Colonic mucosa (tissue), 4 donors: ENCODE measurements around the gene TAX1BP1. TPM values are rescaled to one million over a fixed set of nuclear protein-coding genes. Genes with fewer than 3 reads are reported as not detected.
A peak's percentile ranks its signal among the peaks of the same experiment; 100 is the strongest.

Source experiments
- DNase-seq: peaks from one replicate; pipeline ENCODE4 v3.0.0-alpha.2; 2020
- H3K27ac ChIP-seq: fragments of 200-600 bp; one replicate; pipeline ENCODE4 v1.8.0; 2021
- H3K27me3 ChIP-seq: fragments of 200-600 bp; one replicate; pipeline ENCODE4 v1.8.0; 2021
- H3K36me3 ChIP-seq: fragments of 200-600 bp; one replicate; pipeline ENCODE4 v1.8.0; 2021
- H3K4me1 ChIP-seq: fragments of 200-600 bp; one replicate; pipeline ENCODE4 v1.8.0; 2021; ENCODE audit warnings: mild to moderate bottlenecking
- H3K4me3 ChIP-seq: fragments of 200-600 bp; one replicate; pipeline ENCODE4 v1.8.0; 2021
- H3K9ac ChIP-seq, 2 donors: one replicate each; pipeline ENCODE4 v1.7.0; 2013; ENCODE audit warnings: control low read depth in 2 of 2, low read depth in 2 of 2, low read length in 2 of 2
- H3K9me3 ChIP-seq: fragments of 200-600 bp; one replicate; pipeline ENCODE4 v1.8.0; 2021
- CTCF ChIP-seq: fragments of 200-600 bp; IDR thresholded peaks from one replicate; pipeline ENCODE4 v1.8.0; 2022; ENCODE audit warnings: antibody characterized with exemption, mild to moderate bottlenecking
- intact Hi-C: fragments of 100-400 bp; cut with DNase I; formaldehyde crosslinking; loops from one replicate; pipeline ENCODE4 v1.14.1; 2022
- total RNA-seq, 2 donors: library from RNA; stranded (reverse); fragmentation: NEBNext Ultra II Directional in 1 of 2; extraction: Animal tissue kit (Norgen Biotek cat#: 25700) in 1 of 2; gene quantifications; one replicate each; pipeline ENCODE4 v1.2.1, GENCODE V29; 2021
- donor health status: healthy.
- donor health status: DM: no; HTN: no; CAD: no.
- donor health status: DM: no; HTN: no; CAD: no.

Gene TAX1BP1
- total RNA-seq, result 100 to 1,000 TPM in 1 of 2 donors, 10 to 100 TPM in 1; 96.6 to 156 TPM

GRCh38 chr7:27739909-27740448 is at the start of gene TAX1BP1:
Gene TAX1BP1, plus strand, starts transcription at chr7:27740162. Its CDS starts 8,363 bp downstream, at chr7:27748525.
- H3K4me1 ChIP-seq, result peaks cover 4% of the 10 kb centered on the region

GRCh38 chr7:27690649-27691048 is 49.3 kb upstream of the TAX1BP1 start:
- no peak overlapping the region for H3K27ac ChIP-seq
- H3K4me3 ChIP-seq, result no peak overlapping the region
- no peaks in the 10 kb centered on the region for H3K9me3 ChIP-seq
- H3K4me1 ChIP-seq, result no peaks in the 10 kb centered on the region
- no peak for TF ChIP-seq CTCF
- no peak for DNase-seq
- intact Hi-C loops, result no loop called here
- no peaks in the 10 kb centered on the region for H3K36me3 ChIP-seq
- H3K9ac ChIP-seq, result no peak overlapping the region
- no peaks in the 10 kb centered on the region for H3K27me3 ChIP-seq

More at GRCh38 chr7:27739909-27740448, at the start of gene TAX1BP1:
- Histone ChIP-seq H3K27me3 (no peaks in the 10 kb centered on the region), H3K9ac (peak within 1 kb of the TSS; percentile 99), H3K27ac (peak within 1 kb of the TSS; percentile 100), H3K9me3 (no peaks in the 10 kb centered on the region), H3K36me3 (no peaks in the 10 kb centered on the region), H3K4me3 (peak within 1 kb of the TSS; percentile 94)
- intact Hi-C loops, result loop anchor here (10.0 kb wide), 1 partner anchor 545 kb away; no protein-coding TSS in a partner anchor
- TF ChIP-seq CTCF, result no peak
- peak; percentile 97 for DNase-seq

GRCh38 chr7:27693794-27694193 is 46.2 kb upstream of the TAX1BP1 start:
- H3K4me1 ChIP-seq, result peaks cover 3% of the 10 kb centered on the region
- no peaks in the 10 kb centered on the region for H3K9me3 ChIP-seq
- H3K27ac ChIP-seq, result no peak overlapping the region
- no peaks in the 10 kb centered on the region for H3K27me3 ChIP-seq
- DNase-seq, result no peak
- no peak for TF ChIP-seq CTCF
- intact Hi-C loops, result no loop called here
- H3K9ac ChIP-seq, result no peak overlapping the region
- no peak overlapping the region for H3K4me3 ChIP-seq
- no peaks in the 10 kb centered on the region for H3K36me3 ChIP-seq

GRCh38 chr7:27695096-27695495 is 44.9 kb upstream of the TAX1BP1 start:
- Histone ChIP-seq H3K27me3 (no peaks in the 10 kb centered on the region), H3K9me3 (no peaks in the 10 kb centered on the region), H3K9ac (no peak overlapping the region), H3K4me1 (peaks cover 3% of the 10 kb centered on the region), H3K4me3 (no peak overlapping the region), H3K27ac (no peak overlapping the region), H3K36me3 (no peaks in the 10 kb centered on the region)
- no peak for DNase-seq
- intact Hi-C loops, result no loop called here
- TF ChIP-seq CTCF, result no peak

- no peak overlapping the region for H3K9ac ChIP-seq
- H3K4me1 ChIP-seq, result peaks cover 3% of the 10 kb centered on the region
- H3K4me3 ChIP-seq, result no peak overlapping the region
- H3K36me3 ChIP-seq, result no peaks in the 10 kb centered on the region
- intact Hi-C loops, result no loop called here
- peak overlapping the region; percentile 77 for H3K27ac ChIP-seq
- no peaks in the 10 kb centered on the region for H3K9me3 ChIP-seq
- no peaks in the 10 kb centered on the region for H3K27me3 ChIP-seq
- DNase-seq, result peak; percentile 66
- TF ChIP-seq CTCF, result no peak
These were observed 42.0 kb upstream of the TAX1BP1 start for GRCh38 chr7:27697861-27698430.
